GM18511 (cell line): ENCODE results near the gene NMT1.
A peak's percentile ranks its signal among the peaks of the same experiment; 100 is the strongest.

Source experiments
- ATAC-seq: cut with Tn5 transposase; IDR thresholded peaks from one replicate; pipeline ENCODE4 v1.9.1; 2021; ENCODE audit warnings: mild to moderate bottlenecking, moderate library complexity; ENCODE audit not compliant: unreplicated experiment

The NMT1 gene

DNA sequence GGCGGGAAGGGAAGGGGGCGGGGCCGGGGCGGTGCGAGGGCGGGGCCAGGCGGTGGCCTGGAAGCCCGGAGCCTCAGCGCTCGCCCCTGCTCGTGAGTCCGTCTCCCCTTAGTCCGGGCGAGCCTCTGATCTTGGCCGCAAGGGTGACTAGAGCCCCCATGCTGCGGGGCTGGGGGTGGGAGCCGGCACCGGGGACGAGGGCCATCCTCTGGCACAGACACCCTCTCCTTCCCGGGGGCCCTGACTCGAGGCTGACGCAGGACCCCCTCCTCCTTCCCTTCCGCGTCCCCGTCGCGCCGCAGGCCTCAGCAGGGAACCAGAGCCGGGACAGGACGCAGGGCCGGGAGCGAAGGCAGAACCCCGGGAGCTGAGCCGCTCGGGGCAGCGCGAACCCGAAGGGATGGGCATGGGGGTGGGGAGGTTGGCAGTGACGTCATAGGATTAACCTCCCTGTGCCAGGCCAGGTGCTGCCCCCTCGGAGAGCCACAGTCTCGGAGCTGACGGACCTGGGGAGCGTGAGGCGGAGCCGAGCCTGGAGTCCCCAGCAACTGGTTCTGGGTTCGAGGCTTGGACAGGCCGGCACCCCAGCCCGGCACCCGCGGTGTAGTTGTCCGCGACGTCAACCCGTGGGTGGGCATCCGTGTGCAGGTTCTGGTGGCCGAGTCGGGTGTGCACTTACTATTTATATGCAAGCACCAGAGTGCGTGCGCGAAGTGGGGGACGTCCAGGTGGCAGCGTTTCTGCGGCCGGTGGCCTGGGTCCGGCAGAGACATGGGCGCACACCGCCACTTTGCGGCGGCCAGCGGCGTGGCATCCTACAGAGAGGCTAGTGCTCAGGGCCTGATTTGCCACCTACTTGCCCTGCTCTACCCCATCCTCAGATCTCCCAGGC is 71.7 kb downstream of the NMT1 start:
- ATAC-seq = peak; percentile 43

DNA sequence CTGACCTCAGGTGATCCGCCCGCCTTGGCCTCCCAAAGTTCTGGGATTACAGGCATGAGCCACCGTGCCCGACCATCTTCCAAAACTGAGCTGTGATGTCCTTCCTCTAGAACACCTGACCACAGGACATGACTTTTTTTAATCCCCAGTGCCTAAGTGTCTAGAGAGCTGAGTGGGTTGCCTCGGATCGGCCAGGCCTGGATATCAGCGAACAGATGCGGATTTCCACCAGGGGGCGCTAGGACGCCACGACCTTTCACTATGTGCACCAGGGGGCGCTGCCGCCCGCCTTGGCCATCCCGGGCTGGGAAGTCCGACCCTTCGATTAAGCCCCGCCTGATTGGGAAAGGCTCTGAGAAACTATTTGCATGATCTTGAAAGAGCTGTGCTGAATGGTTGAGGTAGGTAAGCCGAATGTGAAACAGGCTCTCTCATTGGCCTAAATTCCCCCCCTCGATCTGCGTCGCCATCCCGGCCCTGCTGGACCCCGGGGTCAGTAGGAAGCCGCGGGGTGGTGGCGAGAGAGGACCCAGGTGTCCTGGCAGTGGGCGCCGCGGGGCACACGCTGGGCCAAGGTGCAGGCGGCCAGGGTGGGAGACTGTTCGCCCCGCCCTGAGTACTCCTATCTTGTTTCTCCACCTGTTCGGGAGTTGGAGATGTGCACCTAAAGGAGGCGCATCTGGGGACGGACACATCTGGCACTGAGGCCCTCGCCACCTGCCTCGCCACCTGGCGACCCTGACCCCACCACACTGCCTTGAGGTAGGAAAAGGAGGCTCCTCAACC is 74.3 kb downstream of the NMT1 start, which contains the start of gene ACBD4:
Gene ACBD4 (plus strand): TSS at position 496 of the 786 bp plus-strand sequence. CDS start 458 bp downstream, outside the sequence.
- peak; percentile 80 for ATAC-seq

DNA sequence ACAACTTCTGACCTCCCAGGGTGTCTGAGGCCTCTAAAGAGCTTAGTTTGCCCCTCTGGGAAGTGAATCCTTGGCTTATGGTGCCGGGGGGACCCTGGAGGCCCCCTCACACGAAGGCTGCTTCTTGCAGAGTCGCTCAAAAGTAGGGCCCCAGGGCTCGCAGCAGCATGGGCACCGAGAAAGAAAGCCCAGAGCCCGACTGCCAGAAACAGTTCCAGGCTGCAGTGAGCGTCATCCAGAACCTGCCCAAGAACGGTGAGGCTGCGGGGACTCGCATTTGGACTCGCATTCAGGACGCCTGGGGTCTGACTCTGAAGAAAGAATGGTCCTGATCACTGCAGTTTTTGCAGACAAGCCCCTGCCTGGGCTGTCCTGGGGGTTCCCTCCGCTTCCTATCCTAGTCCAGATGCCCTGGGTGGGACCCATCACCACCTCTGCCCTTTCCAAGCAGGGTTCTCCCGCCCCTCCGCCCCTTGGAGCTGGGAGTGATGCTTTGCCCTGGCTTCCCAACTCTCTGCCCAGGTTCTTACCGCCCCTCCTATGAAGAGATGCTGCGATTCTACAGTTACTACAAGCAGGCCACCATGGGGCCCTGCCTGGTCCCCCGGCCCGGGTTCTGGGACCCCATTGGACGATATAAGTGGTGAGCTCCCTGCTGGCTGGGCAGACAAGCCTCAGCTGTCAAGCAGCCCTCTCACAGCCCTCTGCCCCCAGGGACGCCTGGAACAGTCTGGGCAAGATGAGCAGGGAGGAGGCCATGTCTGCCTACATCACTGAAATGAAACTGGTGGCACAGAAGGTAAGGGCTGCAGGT is 75.1 kb downstream of the NMT1 start:
- ATAC-seq = no peak

DNA sequence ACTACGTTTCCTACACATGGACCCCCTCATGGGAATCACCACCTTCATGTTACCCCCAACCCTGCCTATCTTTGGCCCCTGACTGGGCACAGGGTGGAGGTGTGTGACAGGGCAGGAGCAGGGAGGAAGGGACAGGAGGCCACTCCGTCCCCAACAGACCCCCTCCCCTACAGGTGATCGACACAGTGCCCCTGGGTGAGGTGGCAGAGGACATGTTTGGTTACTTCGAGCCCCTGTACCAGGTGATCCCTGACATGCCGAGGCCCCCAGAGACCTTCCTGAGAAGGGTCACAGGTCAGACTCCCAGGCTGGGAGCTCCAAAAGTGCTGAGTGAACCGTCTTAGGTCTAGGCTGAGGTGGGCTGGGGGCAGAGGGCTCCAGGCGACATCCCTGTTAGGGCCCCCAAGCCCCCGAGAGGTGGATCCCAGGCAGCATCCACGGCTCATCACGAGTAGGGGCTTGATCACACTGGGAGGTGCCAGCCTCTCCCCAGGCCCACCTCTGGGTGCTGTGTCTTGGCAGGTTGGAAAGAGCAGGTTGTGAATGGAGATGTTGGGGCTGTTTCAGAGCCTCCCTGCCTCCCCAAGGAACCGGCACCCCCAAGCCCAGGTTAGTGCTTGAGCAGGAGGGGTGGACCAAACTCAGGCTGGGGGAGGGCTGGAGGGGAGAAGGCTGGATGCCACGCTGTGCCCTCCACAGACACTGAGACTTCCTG is 75.9 kb downstream of the NMT1 start:
- no peak for ATAC-seq

DNA sequence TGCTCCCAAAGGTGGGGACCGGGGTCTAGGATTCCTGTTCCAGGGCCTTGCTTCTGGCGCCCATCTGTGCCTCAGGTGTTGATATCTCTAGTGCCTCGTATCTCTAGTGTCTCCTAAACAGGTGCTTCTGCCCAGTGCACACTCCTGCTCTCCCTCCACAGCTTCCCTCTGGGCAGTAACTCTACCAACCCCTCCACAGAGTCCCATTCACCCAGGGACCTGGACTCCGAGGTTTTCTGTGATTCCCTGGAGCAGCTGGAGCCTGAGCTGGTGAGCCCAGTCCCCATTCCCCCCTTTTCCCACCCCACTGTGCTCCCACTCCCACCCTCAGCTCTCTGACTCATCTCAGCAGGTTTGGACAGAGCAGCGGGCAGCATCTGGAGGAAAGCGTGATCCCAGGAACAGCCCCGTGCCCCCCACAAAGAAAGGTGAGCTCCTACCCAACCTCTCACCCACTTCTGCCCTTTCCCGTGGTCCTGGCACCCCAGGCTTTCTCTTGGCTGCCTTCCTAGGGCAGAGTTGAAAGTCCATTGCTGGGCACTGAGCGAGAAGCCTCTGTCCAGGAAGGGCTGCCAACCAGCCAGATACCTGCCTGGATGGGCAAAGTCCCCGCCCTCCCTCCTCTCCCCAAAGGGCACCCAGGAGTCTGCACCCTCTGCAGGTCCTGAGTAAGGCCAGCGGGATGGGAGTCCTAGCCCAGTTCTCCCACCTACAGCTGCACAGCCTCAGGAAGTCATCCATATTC is 76.6 kb downstream of the NMT1 start:
- no peak for ATAC-seq

DNA sequence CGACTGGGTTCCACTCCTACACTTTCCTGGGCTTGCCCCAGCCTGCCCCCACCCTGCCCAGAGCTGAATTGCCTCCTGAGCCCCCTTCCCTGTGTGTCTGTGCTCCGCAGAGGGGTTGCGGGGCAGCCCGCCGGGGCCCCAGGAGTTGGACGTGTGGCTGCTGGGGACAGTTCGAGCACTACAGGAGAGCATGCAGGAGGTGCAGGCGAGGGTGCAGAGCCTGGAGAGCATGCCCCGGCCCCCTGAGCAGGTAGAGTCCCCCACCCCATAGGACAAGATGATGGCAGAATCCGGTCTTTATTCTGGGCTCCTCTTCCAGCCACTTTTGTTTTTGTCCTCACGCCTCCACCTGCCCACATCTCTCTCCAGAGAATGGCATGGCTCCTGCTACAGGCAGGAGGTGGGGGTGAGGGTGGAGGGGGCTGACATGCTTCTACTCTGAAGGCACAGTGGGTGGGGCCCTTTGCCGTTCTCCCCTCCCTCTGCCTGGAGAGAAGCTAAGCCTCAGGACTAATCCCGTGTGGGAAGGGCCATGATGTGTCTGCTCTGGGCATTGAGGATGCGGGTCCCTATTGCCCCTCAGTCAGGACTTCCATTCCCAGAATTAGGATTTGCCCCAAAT is 77.9 kb downstream of the NMT1 start:
- ATAC-seq = no peak

DNA sequence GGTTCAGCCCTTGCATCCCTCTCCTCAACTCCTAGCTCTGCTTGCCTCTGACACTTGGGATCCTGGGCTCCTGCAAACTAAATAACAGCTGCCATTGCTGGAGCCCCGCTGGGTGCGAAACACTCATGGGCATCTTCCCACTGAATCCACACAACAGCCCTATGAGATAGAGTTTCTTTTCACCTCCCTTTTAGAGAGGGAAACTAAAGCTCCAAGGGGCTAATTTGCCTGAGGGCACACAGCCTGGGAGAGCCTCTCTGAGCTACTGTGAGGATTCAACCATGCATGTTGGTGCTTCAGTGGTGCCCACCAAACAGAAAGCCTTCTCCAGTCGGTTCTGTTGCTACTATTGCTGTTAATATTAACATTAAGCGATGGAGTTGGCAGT is 78.4 kb downstream of the NMT1 start:
- no peak for ATAC-seq

DNA sequence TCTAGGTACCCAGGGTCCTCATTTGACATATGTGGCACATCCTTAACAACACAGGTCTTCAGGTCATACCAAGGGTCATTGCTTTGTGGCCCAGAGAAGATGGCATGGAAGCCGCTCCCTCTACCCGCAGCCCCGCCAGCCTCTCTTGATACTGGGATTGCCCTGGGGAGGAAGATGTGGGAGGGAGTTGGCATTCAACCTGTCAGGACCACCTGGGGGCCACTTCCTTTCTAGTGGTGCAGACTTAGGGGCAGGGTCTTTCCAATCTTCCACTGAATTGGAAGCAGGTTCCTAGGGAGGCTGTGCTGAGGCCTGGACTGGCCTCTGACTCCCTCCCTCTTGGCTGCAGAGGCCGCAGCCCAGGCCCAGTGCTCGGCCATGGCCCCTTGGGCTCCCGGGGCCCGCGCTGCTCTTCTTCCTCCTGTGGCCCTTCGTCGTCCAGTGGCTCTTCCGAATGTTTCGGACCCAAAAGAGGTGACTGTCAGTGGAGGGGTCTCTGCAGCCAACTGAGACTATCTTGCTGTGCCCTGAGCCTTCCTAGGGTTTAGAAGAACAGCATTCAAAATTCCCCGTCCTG is 82.1 kb downstream of the NMT1 start:
- ATAC-seq = no peak

DNA sequence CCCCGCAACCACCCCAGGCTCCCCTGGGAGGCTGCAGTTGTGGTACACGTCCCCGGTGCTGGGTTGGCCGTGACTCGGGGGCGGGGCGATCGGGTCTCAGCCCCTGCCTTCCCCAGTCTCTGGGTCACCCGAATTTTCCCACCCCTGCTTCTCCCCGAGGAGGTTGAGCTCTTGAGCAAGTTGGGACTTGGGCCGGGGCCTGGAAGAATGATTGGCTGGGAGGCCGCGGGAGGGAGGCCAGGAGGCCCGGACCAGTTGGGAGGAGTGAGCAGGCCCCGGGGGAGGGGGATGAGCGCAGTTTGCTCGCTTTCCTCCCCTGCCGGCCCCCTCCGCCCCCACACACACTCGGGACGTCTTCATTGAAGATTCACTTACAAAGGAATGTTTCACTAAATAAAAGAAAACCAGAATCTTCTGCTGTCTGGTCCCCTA is 82.7 kb downstream of the NMT1 start:
- ATAC-seq = no peak

DNA sequence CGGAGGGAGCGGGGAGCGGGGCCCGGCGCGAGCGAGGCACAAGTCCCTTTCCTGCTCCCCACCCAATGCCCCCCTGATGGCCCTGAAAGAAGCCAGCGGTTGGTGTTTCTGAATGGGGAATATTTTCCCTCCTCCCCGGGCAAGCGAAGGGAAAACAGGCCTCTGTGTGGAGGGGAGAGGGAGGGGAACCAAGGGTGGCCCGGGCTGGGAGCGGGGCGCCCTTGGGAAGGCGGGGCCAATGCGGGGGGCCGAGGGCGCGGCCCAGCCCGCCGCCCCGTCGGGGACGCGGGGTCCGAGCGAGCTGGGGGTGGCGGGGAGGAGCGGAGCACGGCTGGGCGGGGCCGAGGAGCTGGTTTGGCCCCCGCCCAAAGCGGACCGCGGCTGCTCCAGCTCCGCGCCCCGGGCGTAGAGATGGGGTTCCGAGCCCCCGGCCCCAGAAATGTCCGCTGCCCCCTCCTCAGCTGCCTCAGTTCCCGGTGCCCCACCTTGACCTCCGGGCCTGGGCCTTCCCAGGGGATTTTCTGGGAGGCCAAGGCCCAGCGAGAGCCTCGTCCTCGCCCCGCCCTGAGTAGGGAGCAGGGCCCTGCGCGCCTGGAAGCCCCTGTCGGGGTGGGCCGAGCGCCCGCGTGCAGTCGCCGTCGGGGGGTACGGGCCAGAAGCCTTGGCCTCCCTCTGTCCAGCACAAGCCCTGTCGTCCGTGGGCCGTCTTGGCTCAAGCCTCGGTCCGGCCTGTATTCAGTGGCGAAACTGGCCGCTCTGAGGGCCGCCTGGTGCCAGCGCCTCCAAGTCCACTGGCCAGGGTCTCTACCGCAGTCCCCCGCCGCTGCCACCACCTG is 83.3 kb downstream of the NMT1 start:
- ATAC-seq = no peak

DNA sequence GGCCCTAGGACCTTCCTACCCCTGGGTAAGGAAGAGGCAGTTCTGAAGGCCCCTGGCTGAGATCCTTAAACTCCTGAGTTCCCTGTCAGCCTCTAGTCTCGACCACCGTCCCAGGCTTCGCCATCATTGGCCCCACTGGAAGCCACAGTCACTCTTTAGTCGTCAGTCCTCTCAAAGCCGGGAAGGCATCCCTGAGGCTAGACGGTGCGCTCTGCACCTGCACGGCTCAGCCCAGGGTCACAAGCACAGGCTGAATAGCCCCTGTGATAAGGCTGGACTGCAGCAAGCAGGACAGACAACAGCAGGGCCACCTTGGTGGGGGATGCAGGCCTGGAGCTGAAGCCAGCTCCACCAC is 83.9 kb downstream of the NMT1 start:
- ATAC-seq = no peak

DNA sequence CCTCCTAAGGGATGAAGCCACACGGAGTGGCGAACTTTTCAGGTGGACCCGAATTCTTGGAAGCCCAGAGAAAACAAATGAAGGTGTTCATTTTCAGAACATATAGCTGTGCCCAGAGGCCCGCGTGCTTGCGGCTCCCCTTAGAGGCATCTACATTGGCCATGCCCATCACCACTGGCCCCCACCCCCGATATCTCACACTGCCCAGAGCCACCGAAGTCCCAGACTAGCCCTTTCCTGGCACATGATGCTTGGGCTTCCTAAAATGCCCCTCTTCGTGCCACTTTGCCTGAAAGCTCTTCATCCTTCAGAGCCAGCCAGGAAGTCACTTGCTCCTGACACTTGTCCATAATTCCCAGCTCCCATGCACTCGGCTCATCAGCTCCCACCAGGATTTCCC is 85.0 kb downstream of the NMT1 start:
- no peak for ATAC-seq

DNA sequence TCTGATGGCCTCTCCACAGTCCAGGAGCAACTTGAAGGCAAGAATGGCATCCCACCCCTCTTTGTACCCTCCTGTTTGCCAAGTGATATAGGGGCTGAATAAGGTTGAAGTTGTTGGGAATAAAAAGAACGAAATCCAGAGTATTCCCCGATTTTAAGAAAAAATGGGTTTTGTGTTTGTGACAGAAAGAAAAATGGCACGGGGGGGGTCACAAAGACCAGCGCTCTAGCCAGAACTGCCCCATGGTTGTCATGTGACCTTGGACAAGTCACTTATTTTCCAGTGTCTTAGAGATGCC is 85.4 kb downstream of the NMT1 start:
- no peak for ATAC-seq

DNA sequence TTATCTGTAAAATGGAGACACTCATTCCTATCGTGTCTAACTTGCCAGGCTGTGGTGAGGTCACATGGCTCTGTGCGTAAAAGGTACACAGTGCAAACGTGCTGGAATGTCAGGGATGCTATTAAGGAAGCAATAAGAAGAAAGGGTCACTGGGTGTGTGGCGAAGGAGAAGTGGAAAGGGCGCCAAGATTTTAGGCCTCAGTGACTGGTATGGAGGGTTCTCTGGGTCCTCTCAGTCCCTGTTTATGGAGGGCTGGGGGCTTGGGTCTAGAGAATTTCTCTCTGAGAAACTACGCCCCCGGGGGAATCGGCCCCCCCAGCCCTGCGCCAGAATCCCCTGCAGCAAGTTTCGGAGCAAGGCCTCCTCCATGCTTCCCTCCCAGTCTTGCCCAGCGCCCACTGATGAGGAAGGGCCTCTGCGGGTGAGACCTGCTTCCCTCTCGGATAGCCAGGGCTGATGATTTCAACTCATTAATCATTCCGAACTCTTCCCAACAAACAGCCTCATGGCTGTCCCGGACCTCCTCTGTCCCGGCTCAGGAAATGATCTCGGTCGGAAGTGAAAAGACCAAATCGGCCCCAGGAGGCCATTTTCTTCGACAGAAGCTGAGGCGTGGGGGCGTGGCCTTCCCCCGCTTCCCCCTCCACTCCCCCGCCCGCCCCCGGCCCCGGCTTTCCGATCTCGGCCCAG is 85.9 kb downstream of the NMT1 start:
- ATAC-seq = peak; percentile 5

DNA sequence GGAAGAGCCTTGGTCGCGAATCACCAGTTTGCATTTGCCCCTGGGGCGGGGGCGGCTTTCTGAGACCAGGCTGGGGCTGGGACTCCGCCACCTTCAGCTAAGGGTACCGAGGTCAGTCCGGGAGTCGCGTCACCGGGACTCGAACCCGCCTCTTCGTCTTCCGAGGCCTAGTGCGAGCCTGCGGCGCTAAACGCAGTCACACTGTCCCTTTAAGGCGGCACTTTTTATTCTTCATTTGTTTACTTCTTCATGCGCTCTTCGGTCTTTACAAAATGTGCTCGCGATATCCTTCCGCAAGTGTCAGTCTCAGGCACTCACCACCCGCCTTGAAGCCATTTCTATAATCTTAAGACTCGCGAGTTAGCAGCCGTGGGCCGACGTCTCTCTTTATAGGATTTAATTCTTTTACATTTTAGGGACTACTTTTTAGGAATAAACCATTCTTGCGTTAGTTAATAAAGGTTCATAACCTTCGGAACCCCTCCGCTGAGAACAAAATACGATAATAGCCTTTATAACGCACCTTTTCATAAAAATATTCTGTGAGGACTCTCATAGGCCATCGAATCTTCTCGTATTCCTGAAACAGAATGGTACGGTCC is 86.6 kb downstream of the NMT1 start:
- peak; percentile 32 for ATAC-seq

DNA sequence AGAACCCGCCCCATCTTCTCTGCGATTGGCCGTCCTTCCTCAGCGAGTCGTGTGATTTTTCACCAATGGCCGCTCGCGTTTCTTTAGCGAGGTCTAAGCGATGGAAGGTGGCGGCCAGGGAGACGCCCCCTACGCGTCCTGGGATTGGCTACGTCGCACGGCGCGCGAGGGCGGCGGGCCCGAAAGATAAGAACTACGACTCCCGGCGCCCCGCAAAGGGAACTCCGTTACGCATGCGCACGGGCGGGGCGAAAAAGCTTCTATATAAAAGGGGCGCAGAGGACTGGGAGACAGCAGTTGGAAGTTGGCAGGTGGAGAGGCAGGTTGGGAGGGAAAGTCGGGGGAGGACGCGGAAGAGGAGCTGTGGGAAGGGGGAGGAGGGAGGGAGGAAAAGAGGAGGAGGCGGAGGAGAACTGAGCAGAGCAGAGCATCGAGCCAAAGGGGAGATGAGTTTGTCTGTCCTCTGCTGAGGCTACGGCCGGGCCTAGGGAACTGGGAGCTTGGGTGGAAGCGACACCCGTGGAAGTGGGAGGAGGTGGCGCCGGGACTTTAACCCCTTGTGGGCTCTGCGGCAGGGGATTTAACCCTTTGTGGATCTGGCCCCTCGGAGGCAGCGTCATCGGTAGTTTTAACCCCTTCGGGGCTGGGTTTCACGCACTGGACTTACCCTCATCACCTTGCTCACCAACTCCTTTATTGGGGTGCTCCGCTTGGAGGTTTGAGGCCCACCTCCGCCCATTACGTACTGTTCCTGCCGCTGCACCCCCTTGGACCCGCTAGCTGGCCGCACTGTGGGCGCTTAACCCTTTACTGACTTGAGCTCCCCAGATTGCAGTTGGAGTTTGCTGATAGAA is 87.3 kb downstream of the NMT1 start, which contains the start of gene HEXIM1:
Gene HEXIM1 (plus strand): TSS at position 293 of the 854 bp plus-strand sequence. CDS start 716 bp downstream, outside the sequence.
- ATAC-seq = peak; percentile 59
